WTC11 (cell line): ENCODE data around the gene ADISSP. TPM values are rescaled to one million over a fixed set of nuclear protein-coding genes. Genes with fewer than 3 reads are reported as not detected.

Experiments used
- ATAC-seq: fragments of 200-7000 bp; cut with Tn5 transposase; 2 replicates; pipeline ENCODE4 v1.10.0; 2021; ENCODE audit warnings: mild to moderate bottlenecking, moderate library complexity
- CTCF ChIA-PET: fragments of 300-600 bp; sonication (Branson Sonifier 250); formaldehyde crosslinking; loops from one replicate; lab custom pipeline; 2021; ENCODE audit warnings: antibody characterized with exemption; lab: Charles Lee
- POLR2A ChIA-PET: fragments of 350-600 bp; sonication (Branson Sonifier 250); formaldehyde crosslinking; loops from one replicate; lab custom pipeline; 2021; ENCODE audit warnings: antibody characterized with exemption; lab: Charles Lee
- DNase-seq: peaks from one replicate; pipeline ENCODE4 v3.0.0; 2021; ENCODE audit warnings: low spot score
- H3K27ac Mint-ChIP-seq: 2 replicates; pipeline ENCODE4 v1.8.0; 2021; ENCODE audit warnings: mixed read lengths
- H3K27me3 Mint-ChIP-seq: 2 replicates; pipeline ENCODE4 v1.8.0; 2021; ENCODE audit warnings: low read depth, mild to moderate bottlenecking, moderate library complexity, mixed read lengths
- H3K36me3 Mint-ChIP-seq: 2 replicates; pipeline ENCODE4 v1.8.0; 2021; ENCODE audit warnings: mixed read lengths
- H3K4me1 Mint-ChIP-seq: 2 replicates; pipeline ENCODE4 v1.8.0; 2022; ENCODE audit warnings: mixed read lengths
- H3K4me3 Mint-ChIP-seq: 2 replicates; pipeline ENCODE4 v1.8.0; 2021; ENCODE audit warnings: mild to moderate bottlenecking, moderate library complexity, mixed read lengths
- H3K9me3 Mint-ChIP-seq: 2 replicates; pipeline ENCODE4 v1.8.0; 2021; ENCODE audit warnings: mixed read lengths
- AFF4 ChIP-seq: sonication (generic); formaldehyde crosslinking; IDR thresholded peaks from 2 replicates; pipeline ENCODE4 v1.8.1; 2023; ENCODE audit warnings: mild to moderate bottlenecking, missing genetic modification reagents, borderline replicate concordance
- AR ChIP-seq: fragments of 250-450 bp; sonication (Bioruptor Pico); IDR thresholded peaks from 2 replicates; pipeline ENCODE4 v1.9.0; 2021; ENCODE audit warnings: mild to moderate bottlenecking
- ARID4B ChIP-seq: sonication (generic); formaldehyde crosslinking; IDR thresholded peaks from 2 replicates; pipeline ENCODE4 v1.8.0; 2023; ENCODE audit warnings: missing genetic modification reagents, mild to moderate bottlenecking, borderline replicate concordance
- ATF3 ChIP-seq: sonication (generic); formaldehyde crosslinking; conservative IDR thresholded peaks from 2 replicates; pipeline ENCODE4 v1.8.1; 2022; ENCODE audit warnings: mild to moderate bottlenecking, missing genetic modification reagents
- E2F4 ChIP-seq: sonication (generic); formaldehyde crosslinking; IDR thresholded peaks from 2 replicates; pipeline ENCODE4 v1.8.1; 2022; ENCODE audit warnings: low read depth, mild to moderate bottlenecking, moderate library complexity, missing genetic modification reagents, borderline replicate concordance
- E2F5 ChIP-seq: sonication (generic); formaldehyde crosslinking; IDR thresholded peaks from 2 replicates; pipeline ENCODE4 v1.8.1; 2022; ENCODE audit warnings: mild to moderate bottlenecking, moderate library complexity, missing genetic modification reagents
- GRHL2 ChIP-seq: fragments of 250-450 bp; sonication (Bioruptor Pico); IDR thresholded peaks from 2 replicates; pipeline ENCODE4 v1.8.0; 2022; ENCODE audit warnings: mild to moderate bottlenecking, moderate library complexity; ENCODE audit not compliant: insufficient replicate concordance, severe bottlenecking
- OVOL2 ChIP-seq: fragments of 250-450 bp; sonication (Bioruptor Pico); IDR thresholded peaks from 2 replicates; pipeline ENCODE4 v1.9.0; 2021; ENCODE audit warnings: mild to moderate bottlenecking, borderline replicate concordance
- PRRX2 ChIP-seq: fragments of 250-450 bp; sonication (Bioruptor Pico); IDR thresholded peaks from 2 replicates; pipeline ENCODE4 v1.8.0; 2021; ENCODE audit warnings: mild to moderate bottlenecking
- SMAD3 ChIP-seq: sonication (generic); formaldehyde crosslinking; IDR thresholded peaks from 2 replicates; pipeline ENCODE4 v1.8.0; 2022; ENCODE audit warnings: missing genetic modification reagents, mild to moderate bottlenecking, borderline replicate concordance
- TCF7 ChIP-seq: sonication (generic); formaldehyde crosslinking; IDR thresholded peaks from 2 replicates; pipeline ENCODE4 v1.8.0; 2022; ENCODE audit warnings: mild to moderate bottlenecking, low read depth, missing genetic modification reagents, moderate library complexity
- TEAD1 ChIP-seq: sonication (generic); formaldehyde crosslinking; IDR thresholded peaks from 2 replicates; pipeline ENCODE4 v1.8.0; 2022; ENCODE audit warnings: mild to moderate bottlenecking, missing genetic modification reagents
- TP53 ChIP-seq: sonication (generic); formaldehyde crosslinking; IDR thresholded peaks from 2 replicates; pipeline ENCODE4 v1.8.1; 2023; ENCODE audit warnings: mild to moderate bottlenecking, missing genetic modification reagents
- USF2 ChIP-seq: sonication (generic); formaldehyde crosslinking; IDR thresholded peaks from 2 replicates; pipeline ENCODE4 v1.8.1; 2023; ENCODE audit warnings: mild to moderate bottlenecking, missing genetic modification reagents, moderate library complexity
- ZNF263 ChIP-seq: sonication (generic); formaldehyde crosslinking; IDR thresholded peaks from 2 replicates; pipeline ENCODE4 v1.8.1; 2022; ENCODE audit warnings: low read depth, mild to moderate bottlenecking, moderate library complexity, missing genetic modification reagents
- ZNF281 ChIP-seq: sonication (generic); formaldehyde crosslinking; IDR thresholded peaks from 2 replicates; pipeline ENCODE4 v1.8.0; 2023; ENCODE audit warnings: mild to moderate bottlenecking, missing genetic modification reagents
- ZNF423 ChIP-seq: fragments of 250-450 bp; sonication (Bioruptor Pico); IDR thresholded peaks from 2 replicates; pipeline ENCODE4 v2.1.2; 2022; ENCODE audit warnings: mild to moderate bottlenecking, moderate library complexity
- ZNF671 ChIP-seq: fragments of 250-450 bp; sonication (Bioruptor Pico); IDR thresholded peaks from 2 replicates; pipeline ENCODE4 v1.8.0; 2021; ENCODE audit warnings: mild to moderate bottlenecking
- total RNA-seq: library from RNA; stranded (reverse); gene quantifications from 3 replicates; pipeline ENCODE4 v1.2.3, GENCODE V29; 2021

Gene ADISSP
- total RNA-seq, 1 experiment from 2014 or later: 129 TPM

- no peak overlapping the region for H3K27ac Mint-ChIP-seq
- H3K4me3 Mint-ChIP-seq: no peak overlapping the region
- no peak for DNase-seq
- peaks cover 25% of the 10 kb centered on the region for H3K4me1 Mint-ChIP-seq
- no peak for ATAC-seq
- POLR2A ChIA-PET: no interaction called here
- no peaks in the 10 kb centered on the region for H3K9me3 Mint-ChIP-seq
- H3K27me3 Mint-ChIP-seq: peaks cover 51% of the 10 kb centered on the region
- CTCF ChIA-PET: interaction anchor here (1.1 to 5.5 kb wide), 6 partner anchors 16 to 166 kb away, joined by 3 to 43 read pairs (median 5); partner anchors contain the start of gene ADISSP
- H3K36me3 Mint-ChIP-seq: no peaks in the 10 kb centered on the region
- no peak for TF ChIP-seq TP53 (CRISPR knock-in tag)
- TF ChIP-seq GRHL2: no peak
- no peak for TF ChIP-seq E2F5 (CRISPR knock-in tag)
- TF ChIP-seq AR: no peak
- no peak for TF ChIP-seq ARID4B (CRISPR knock-in tag)
- TF ChIP-seq OVOL2 (CRISPR knock-in tag): no peak
- no peak for TF ChIP-seq SMAD3
- TF ChIP-seq TEAD1 (CRISPR knock-in tag): no peak
- no peak for TF ChIP-seq ZNF671 (CRISPR knock-in tag)
- TF ChIP-seq AFF4 (CRISPR knock-in tag): no peak
- TF ChIP-seq ATF3 (CRISPR knock-in tag): no peak
- no peak for TF ChIP-seq ZNF423 (CRISPR knock-in tag)
- no peak for TF ChIP-seq ZNF281
- TF ChIP-seq PRRX2 (CRISPR knock-in tag): no peak
- TF ChIP-seq USF2 (CRISPR knock-in tag): no peak
- TF ChIP-seq E2F4 (CRISPR knock-in tag): no peak
- no peak for TF ChIP-seq TCF7 (CRISPR knock-in tag)
- TF ChIP-seq ZNF263 (CRISPR knock-in tag): no peak
Measured at GRCh38 chr20:3728876-3729275, 38.7 kb downstream of the ADISSP start.
